Breast epithelium (tissue), 4 donors: Measurements from ENCODE around the gene PSORS1C1. TPM values are rescaled to one million over a fixed set of nuclear protein-coding genes. Genes with fewer than 3 reads are reported as not detected.

Source experiments
- DNase-seq, 2 donors: peaks; one replicate each; pipeline ENCODE4 v3.0.0-alpha.2; 2019; ENCODE audit warnings: low spot score in 2 of 2
- H3K27ac ChIP-seq, 2 donors: fragments of 200-600 bp; sonication (generic) in 1 of 2; one replicate each; pipeline ENCODE4 v1.5.1; 2016 to 2019; ENCODE audit warnings: mild to moderate bottlenecking in 1 of 2
- H3K27me3 ChIP-seq, 2 donors: fragments of 200-600 bp; sonication (generic) in 1 of 2; one replicate each; pipeline versions ENCODE4 v1.5.1 to v1.6.0; 2017 to 2019; ENCODE audit warnings: control low read depth in 1 of 2, mild to moderate bottlenecking in 1 of 2
- H3K36me3 ChIP-seq: fragments of 200-600 bp; one replicate; pipeline ENCODE4 v1.5.1; 2019
- H3K4me1 ChIP-seq, 2 donors: fragments of 200-600 bp; sonication (generic); one replicate each; pipeline ENCODE4 v1.5.1; 2016 to 2019; ENCODE audit warnings: control low read depth in 1 of 2
- H3K4me3 ChIP-seq, 3 donors: fragments of 200-600 bp; sonication (generic); 1 replicate in 2 of 3; 2 replicates in 1 of 3; pipeline ENCODE4 v1.5.1; 2016 to 2019; ENCODE audit warnings: mild to moderate bottlenecking in 3 of 3, moderate library complexity in 2 of 3
- H3K9me3 ChIP-seq, 2 donors: fragments of 200-600 bp; sonication (generic) in 1 of 2; one replicate each; pipeline ENCODE4 v1.5.1; 2016 to 2019; ENCODE audit warnings: control low read depth in 1 of 2
- POLR2A ChIP-seq: fragments of 450-650 bp; IDR thresholded peaks from one replicate; pipeline ENCODE4 v1.6.1; 2016; ENCODE audit warnings: antibody characterized with exemption, mild to moderate bottlenecking, moderate library complexity
- POLR2AphosphoS5 ChIP-seq, 3 donors: sonication (generic); formaldehyde crosslinking; IDR thresholded peaks; one replicate each; pipeline ENCODE4 v1.6.1; 2017; ENCODE audit warnings: antibody characterized with exemption in 3 of 3
- intact Hi-C: fragments of 100-400 bp; cut with DNase I; formaldehyde crosslinking; loops from one replicate; pipeline ENCODE4 v1.15.1; 2023; ENCODE audit warnings: low total_unique reads
- total RNA-seq, 3 donors: library from RNA; depleted of rRNA; stranded (reverse); fragments of >200 nt; gene quantifications; one replicate each; pipeline ENCODE4 v1.1.0, GENCODE V29; 2016
- TF ChIP-seq, protein P1 (sequence below), 3 donors: fragments of 450-650 bp; IDR thresholded peaks; one replicate each; pipeline ENCODE4 v1.5.1; 2016 to 2017; ENCODE audit warnings: antibody characterized with exemption in 3 of 3, mild to moderate bottlenecking in 3 of 3, moderate library complexity in 3 of 3

Gene PSORS1C1
- total RNA-seq, 3 donors from 2014 or later: 0.48 to 2.0 (median 1.9) TPM

DNA sequence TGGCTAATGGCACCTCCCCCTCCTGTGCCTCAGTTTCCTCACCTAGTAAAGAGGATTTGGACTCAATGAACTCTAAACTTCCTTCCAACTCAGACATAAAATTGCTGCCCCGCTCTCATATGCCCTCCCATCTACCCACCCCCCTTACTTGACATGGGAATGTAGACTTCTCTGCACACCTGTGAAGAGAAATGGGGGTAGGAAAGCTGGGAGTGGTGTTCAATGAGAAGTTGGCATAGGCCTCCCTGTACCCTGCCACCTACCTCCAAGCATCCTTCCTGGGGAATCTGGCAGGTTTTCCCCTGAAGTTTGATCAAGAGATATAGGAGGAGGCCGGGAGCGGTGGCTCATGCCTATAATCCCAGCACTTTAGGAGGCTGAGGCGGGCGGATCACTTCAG is 59.8 kb downstream of the PSORS1C1 start:
- no peak overlapping the region for H3K4me3 ChIP-seq
- no peaks in the 10 kb centered on the region for H3K27me3 ChIP-seq
- H3K36me3 ChIP-seq: no peaks in the 10 kb centered on the region
- H3K4me1 ChIP-seq: no peaks in the 10 kb centered on the region
- H3K9me3 ChIP-seq: no peaks in the 10 kb centered on the region
- intact Hi-C loops: no loop called here
- no peak overlapping the region for H3K27ac ChIP-seq
- TF ChIP-seq POLR2AphosphoS5 (IDR thresholded peaks at IDR 0.05): no peak
- no peak for TF ChIP-seq POLR2A
- TF ChIP-seq, protein P1, sequence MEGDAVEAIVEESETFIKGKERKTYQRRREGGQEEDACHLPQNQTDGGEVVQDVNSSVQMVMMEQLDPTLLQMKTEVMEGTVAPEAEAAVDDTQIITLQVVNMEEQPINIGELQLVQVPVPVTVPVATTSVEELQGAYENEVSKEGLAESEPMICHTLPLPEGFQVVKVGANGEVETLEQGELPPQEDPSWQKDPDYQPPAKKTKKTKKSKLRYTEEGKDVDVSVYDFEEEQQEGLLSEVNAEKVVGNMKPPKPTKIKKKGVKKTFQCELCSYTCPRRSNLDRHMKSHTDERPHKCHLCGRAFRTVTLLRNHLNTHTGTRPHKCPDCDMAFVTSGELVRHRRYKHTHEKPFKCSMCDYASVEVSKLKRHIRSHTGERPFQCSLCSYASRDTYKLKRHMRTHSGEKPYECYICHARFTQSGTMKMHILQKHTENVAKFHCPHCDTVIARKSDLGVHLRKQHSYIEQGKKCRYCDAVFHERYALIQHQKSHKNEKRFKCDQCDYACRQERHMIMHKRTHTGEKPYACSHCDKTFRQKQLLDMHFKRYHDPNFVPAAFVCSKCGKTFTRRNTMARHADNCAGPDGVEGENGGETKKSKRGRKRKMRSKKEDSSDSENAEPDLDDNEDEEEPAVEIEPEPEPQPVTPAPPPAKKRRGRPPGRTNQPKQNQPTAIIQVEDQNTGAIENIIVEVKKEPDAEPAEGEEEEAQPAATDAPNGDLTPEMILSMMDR (IDR thresholded peaks at IDR 0.05): no peak
- DNase-seq: no peak

DNA sequence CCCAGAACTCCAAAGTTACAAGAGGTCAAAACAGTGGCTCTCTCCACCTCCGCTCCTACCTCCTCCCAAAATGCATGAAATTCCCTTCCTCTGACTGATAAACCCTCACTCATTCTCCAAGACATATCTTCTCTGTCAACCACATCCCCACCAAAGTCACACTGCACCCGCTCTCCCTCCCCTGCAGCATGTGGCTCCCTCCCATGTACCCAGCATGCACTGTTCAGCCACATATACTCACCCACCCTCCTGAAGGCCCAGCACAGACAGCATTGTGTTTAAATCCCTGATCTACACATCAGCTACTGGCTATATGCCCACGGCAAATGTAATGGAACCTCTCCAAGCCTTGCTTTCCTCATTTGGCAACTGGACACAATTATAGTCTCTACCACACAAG is 61.4 kb downstream of the PSORS1C1 start:
- intact Hi-C loops: no loop called here
- DNase-seq: no peak
- H3K36me3 ChIP-seq: no peaks in the 10 kb centered on the region
- H3K4me3 ChIP-seq: no peak overlapping the region
- H3K4me1 ChIP-seq: no peaks in the 10 kb centered on the region
- H3K27ac ChIP-seq: no peak overlapping the region
- H3K27me3 ChIP-seq: no peaks in the 10 kb centered on the region
- H3K9me3 ChIP-seq: no peaks in the 10 kb centered on the region
- TF ChIP-seq, protein P1 (IDR thresholded peaks at IDR 0.05): no peak
- TF ChIP-seq POLR2A (no peak), POLR2AphosphoS5 (IDR thresholded peaks at IDR 0.05) (no peak)

DNA sequence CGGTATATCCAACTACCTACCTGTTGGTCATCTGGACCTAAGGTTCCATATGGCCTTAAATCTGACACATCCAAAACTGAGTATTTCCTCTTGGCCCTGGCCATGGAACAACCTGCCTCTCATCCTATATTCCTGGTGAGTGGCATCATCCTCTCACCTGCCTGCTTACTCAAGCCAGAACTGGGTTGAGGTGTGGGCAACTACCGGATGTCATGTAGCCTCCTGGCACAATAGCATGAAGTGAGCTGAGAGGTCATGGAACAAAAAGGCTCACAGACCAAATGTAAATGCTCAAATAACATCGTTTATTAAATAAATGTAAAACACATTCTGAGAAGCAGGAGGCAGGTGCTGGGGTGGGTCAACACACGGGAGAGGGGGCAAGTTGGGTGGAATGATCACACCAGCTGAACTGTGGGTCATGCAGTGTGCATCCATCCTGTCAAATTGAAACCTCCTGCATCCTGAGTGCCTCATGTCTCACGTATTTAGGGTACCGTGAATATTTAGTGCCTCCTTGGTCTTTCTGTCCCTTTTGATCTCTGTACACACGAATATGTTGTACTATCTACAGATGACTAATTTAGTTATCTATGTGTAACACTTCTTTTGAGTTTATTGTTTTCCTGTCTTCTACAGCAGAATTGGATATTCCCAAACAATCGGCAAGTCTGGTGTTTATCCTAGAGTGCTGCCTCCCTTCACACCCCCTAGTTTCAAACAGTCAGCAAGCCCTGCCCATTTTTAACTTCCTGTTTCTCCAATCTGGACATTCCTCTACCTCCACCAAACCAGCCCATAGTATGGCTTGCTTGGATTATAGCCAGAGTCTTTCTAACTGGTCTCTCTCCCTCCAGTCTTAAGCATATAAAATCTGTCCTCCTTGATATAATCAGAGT is 63.8 kb downstream of the PSORS1C1 start:
- Histone ChIP-seq H3K36me3 (no peaks in the 10 kb centered on the region), H3K4me3 (no peak overlapping the region), H3K27ac (no peak overlapping the region), H3K9me3 (no peaks in the 10 kb centered on the region), H3K4me1 (no peaks in the 10 kb centered on the region), H3K27me3 (no peaks in the 10 kb centered on the region)
- intact Hi-C loops: no loop called here
- no peak for DNase-seq
- TF ChIP-seq, protein P1 (IDR thresholded peaks at IDR 0.05): no peak
- TF ChIP-seq POLR2A: no peak
- no peak for TF ChIP-seq POLR2AphosphoS5 (IDR thresholded peaks at IDR 0.05)

DNA sequence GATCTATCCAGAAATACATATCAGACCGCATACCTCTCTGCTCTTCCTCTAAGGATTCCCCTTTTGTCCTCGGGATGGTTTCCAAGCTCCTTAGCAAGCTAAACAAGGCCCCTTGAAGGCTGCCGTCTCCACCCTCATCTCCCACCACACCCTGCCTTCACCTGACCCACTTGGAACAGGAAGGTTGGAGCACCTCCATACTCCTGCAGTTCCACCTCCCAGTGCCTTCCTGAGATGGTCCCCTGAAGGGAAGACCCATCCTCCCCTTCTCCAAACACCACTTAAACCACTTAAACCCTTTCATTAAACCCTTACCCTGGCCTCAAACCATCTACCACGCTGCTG is 64.4 kb downstream of the PSORS1C1 start:
- DNase-seq: no peak
- TF ChIP-seq POLR2A (no peak), POLR2AphosphoS5 (IDR thresholded peaks at IDR 0.05) (no peak)
- TF ChIP-seq, protein P1 (IDR thresholded peaks at IDR 0.05): no peak
- Histone ChIP-seq H3K9me3 (no peaks in the 10 kb centered on the region), H3K27ac (no peak overlapping the region), H3K27me3 (no peaks in the 10 kb centered on the region), H3K4me3 (no peak overlapping the region), H3K4me1 (no peaks in the 10 kb centered on the region), H3K36me3 (no peaks in the 10 kb centered on the region)
- intact Hi-C loops: no loop called here

DNA sequence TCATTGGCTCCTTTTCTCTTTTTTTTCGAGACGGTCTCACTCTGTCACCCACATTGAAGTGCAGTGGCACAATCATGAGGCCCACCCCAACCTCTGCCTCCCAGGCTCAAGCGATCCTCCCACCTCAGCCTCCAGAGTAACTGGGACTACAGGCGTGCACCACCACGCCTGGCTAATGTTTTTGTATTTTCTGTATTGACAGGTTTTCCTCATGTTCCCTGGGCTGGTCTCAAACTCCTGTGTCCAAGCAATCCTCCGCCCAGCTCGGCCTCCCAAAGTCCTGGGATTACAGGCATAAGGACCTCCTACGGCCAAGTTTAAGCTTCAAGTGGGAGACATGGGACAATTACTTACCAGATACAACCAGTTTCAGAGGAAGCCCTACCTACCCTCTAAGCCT is 65.3 kb downstream of the PSORS1C1 start:
- Histone ChIP-seq H3K4me3 (peak overlapping the region in 1 of 3 donors; percentile 45), H3K36me3 (no peaks in the 10 kb centered on the region), H3K27me3 (no peaks in the 10 kb centered on the region), H3K27ac (no peak overlapping the region), H3K4me1 (no peaks in the 10 kb centered on the region), H3K9me3 (no peaks in the 10 kb centered on the region)
- TF ChIP-seq, protein P1 (IDR thresholded peaks at IDR 0.05): no peak
- TF ChIP-seq POLR2A: no peak
- no peak for TF ChIP-seq POLR2AphosphoS5 (IDR thresholded peaks at IDR 0.05)
- intact Hi-C loops: no loop called here
- DNase-seq: no peak
